Ovary (tissue), 3 donors: Measurements from ENCODE around the gene LGALSL.

Experiments used
- CTCF ChIP-seq, 3 donors: fragments of 450-650 bp in 2 of 3; fragments of 200-600 bp in 1 of 3; IDR thresholded peaks; one replicate each; pipeline versions ENCODE4 v1.5.1 to v1.8.0; 2016 to 2022; ENCODE audit warnings: antibody characterized with exemption in 3 of 3, mild to moderate bottlenecking in 1 of 3
- POLR2A ChIP-seq: fragments of 450-650 bp; IDR thresholded peaks from one replicate; pipeline ENCODE4 v1.6.1; 2017; ENCODE audit warnings: antibody characterized with exemption, mild to moderate bottlenecking, moderate library complexity
- donor health status: DM: no; HTN: no; CAD: no.

GRCh38 chr2:64482765-64483504, 29.0 kb downstream of the LGALSL start:
- TF ChIP-seq CTCF (IDR thresholded peaks at IDR 0.05) (no peak), POLR2A (no peak)
